HepG2 (cell line): ENCODE measurements around the gene CLEC4D. TPM values are rescaled to one million over a fixed set of nuclear protein-coding genes. Genes with fewer than 3 reads are reported as not detected.

Experiments
- ATAC-seq: fragments of 200-7000 bp; cut with Tn5 transposase; 3 replicates; pipeline ENCODE4 v1.9.1; 2020; ENCODE audit warnings: mild to moderate bottlenecking, moderate library complexity
- BruUV-seq: library from RNA; stranded (reverse); fragments of 400-500 nt; replicated peaks from 2 replicates; lab custom pipeline; 2021; lab: Mats Ljungman, UMichigan
- CTCF ChIA-PET: fragments of 300-600 bp; formaldehyde crosslinking; extraction: SDS; loops from one replicate; lab custom pipeline; 2021; ENCODE audit warnings: low total read pairs, inconsistent platforms, low intra/inter-chr PET ratio; lab: Yijun Ruan, JAX
- POLR2A ChIA-PET: fragments of 350-600 bp; sonication (Branson Sonifier 250); formaldehyde crosslinking; loops from one replicate; lab custom pipeline; 2020; ENCODE audit warnings: antibody characterized with exemption, inconsistent platforms; lab: Yijun Ruan, JAX
- DNase-seq: peaks from one replicate; pipeline ENCODE4 v3.0.0-alpha.2; 2015; ENCODE audit warnings: low spot score
- FAIRE-seq: peaks from 3 replicates; lab custom pipeline; 2011; peaks lifted over from hg19 to GRCh38; lab: Jason Lieb, UNC
- H2AFZ ChIP-seq: one replicate; pipeline ENCODE4 v1.6.1; 2011; ENCODE audit warnings: low read length, inconsistent platforms
- H3K27ac ChIP-seq: fragments of 300-600 bp; 3 replicates; pipeline ENCODE4 v1.8.0; 2011; ENCODE audit warnings: mixed run types, mild to moderate bottlenecking, mixed read lengths, low read length, inconsistent platforms; ENCODE audit not compliant: insufficient read depth; ENCODE audit errors: extremely low read length
- H3K27me3 ChIP-seq, 2 experiments: fragments of 200-600 bp in 1 of 2; 2 replicates in 1 of 2; 3 replicates in 1 of 2; pipeline versions ENCODE4 v1.6.0 to v1.8.0; 2011; ENCODE audit warnings: low read length in 2 of 2, mild to moderate bottlenecking in 2 of 2, moderate library complexity in 2 of 2, inconsistent platforms in 1 of 2; ENCODE audit not compliant: insufficient read depth in 2 of 2, control insufficient read depth in 1 of 2
- H3K36me3 ChIP-seq, 2 experiments: fragments of 200-600 bp in 1 of 2; replicated peaks in 1 of 2; 2 replicates in 1 of 2; 3 replicates in 1 of 2; pipeline versions ENCODE4 v1.5.1 to v1.8.0; 2011; ENCODE audit warnings: low read length in 2 of 2, inconsistent platforms in 1 of 2; ENCODE audit not compliant: insufficient read depth in 2 of 2, control insufficient read depth in 1 of 2
- H3K4me1 ChIP-seq: 2 replicates; pipeline ENCODE4 v1.5.1; 2012; ENCODE audit warnings: low read length, inconsistent platforms; ENCODE audit not compliant: insufficient read depth
- H3K4me2 ChIP-seq: 2 replicates; pipeline ENCODE4 v1.6.0; 2011; ENCODE audit warnings: low read depth, low read length, inconsistent platforms
- H3K4me3 ChIP-seq, 3 experiments: fragments of 200-600 bp in 1 of 3; sonication (generic), shearing (Covaris generic) in 1 of 3; replicated peaks in 1 of 3; 2 replicates each; pipeline ENCODE4 v1.5.1; 2011 to 2016; ENCODE audit warnings: low read length in 3 of 3, inconsistent platforms in 2 of 3, low read depth in 2 of 3, mild to moderate bottlenecking in 2 of 3, control low read depth in 1 of 3, mixed read lengths in 1 of 3; ENCODE audit not compliant: insufficient read depth in 1 of 3
- H3K79me2 ChIP-seq: one replicate; pipeline ENCODE4 v1.6.1; 2011; ENCODE audit warnings: low read length, inconsistent platforms; ENCODE audit not compliant: insufficient read depth
- H3K9ac ChIP-seq: 2 replicates; pipeline ENCODE4 v1.6.0; 2011; ENCODE audit warnings: mild to moderate bottlenecking, low read depth, low read length, inconsistent platforms; ENCODE audit not compliant: insufficient read depth
- H3K9me3 ChIP-seq: 2 replicates; pipeline ENCODE4 v1.5.1; 2012; ENCODE audit warnings: mild to moderate bottlenecking, low read length
- H4K20me1 ChIP-seq: 2 replicates; pipeline ENCODE4 v1.6.0; 2011; ENCODE audit warnings: inconsistent platforms, mild to moderate bottlenecking, low read length, moderate library complexity; ENCODE audit not compliant: insufficient read depth
- CCDC6 ChIP-seq: sonication (generic); formaldehyde crosslinking; IDR thresholded peaks from 2 replicates; pipeline ENCODE4 v1.8.1; 2022; ENCODE audit warnings: mild to moderate bottlenecking, missing genetic modification reagents, moderate library complexity
- SRSF9 ChIP-seq: fragments of 200-400 bp; formaldehyde crosslinking; IDR thresholded peaks from 2 replicates; pipeline ENCODE4 v1.6.1; 2018; ENCODE audit warnings: borderline replicate concordance, mild to moderate bottlenecking, low read depth, low read length; ENCODE audit not compliant: insufficient read depth, poor library complexity, severe bottlenecking
- ZNF142 ChIP-seq: sonication (generic); formaldehyde crosslinking; IDR thresholded peaks from 2 replicates; pipeline ENCODE4 v1.4.0; 2020; ENCODE audit warnings: missing genetic modification reagents
- ZNF580 ChIP-seq: IDR thresholded peaks from 2 replicates; pipeline ENCODE4 v1.6.1; 2016; ENCODE audit warnings: low read depth, borderline replicate concordance
- WGBS: methylation state at CpG from one replicate; pipeline ENCODE4 v1.1.6; 2017; ENCODE audit warnings: low lambda C conversion rate; 5-methylcytosine and 5-hydroxymethylcytosine counted together
- in situ Hi-C: cut with HindIII; loops from 2 replicates; pipeline ENCODE4 v1.10.0; 2017; ENCODE audit warnings: low pct_unique_long_range_greater_than_20kb; ENCODE audit not compliant: extremely low pct_ligation_motif_present
- intact Hi-C: fragments of 100-400 bp; cut with micrococcal nuclease; formaldehyde crosslinking; loops from one replicate; pipeline ENCODE4 v1.10.0; 2022; ENCODE audit not compliant: unreplicated experiment
- polyA plus RNA-seq, 8 experiments: library from polyadenylated mRNA; depleted of rRNA in 3 of 8; stranded (reverse) in 7 of 8; unstranded in 1 of 8; fragments of >200 nt; fragmentation: Illumina TruSeq in 4 of 8; extraction: Trizol in 4 of 8; gene quantifications; 2 replicates each; pipeline versions ENCODE4 v1.2.1 to v1.2.3, GENCODE V29; 2011 to 2016; ENCODE audit warnings: low read depth in 4 of 8, missing spikeins in 1 of 8, mixed read lengths in 1 of 8; ENCODE audit not compliant: insufficient read depth in 1 of 8
- total RNA-seq, 5 experiments: library from RNA; depleted of rRNA; stranded (reverse); fragments of >200 nt; fragmentation: Illumina TruSeq; extraction: Trizol; gene quantifications; 2 replicates each; pipeline ENCODE4 v1.2.3, GENCODE V29; 2016; ENCODE audit warnings: low read depth in 1 of 5
- TF ChIP-seq, protein P1 (sequence below): IDR thresholded peaks from 2 replicates; pipeline ENCODE4 v1.6.1; 2016; ENCODE audit warnings: low read depth, control low read depth

Gene CLEC4D
- total and polyA plus RNA-seq, 2 of the 13 experiments (the other 11 are each of a cell fraction or from before 2014, with no cell fraction given) = not detected

GRCh38 chr12:8563356-8563755 is 50.1 kb downstream of the CLEC4D start:
- Histone ChIP-seq H3K4me2 (no peak overlapping the region), H3K27ac (no peak overlapping the region), H3K4me3 (no peak overlapping the region), H3K9me3 (no peaks in the 10 kb centered on the region), H3K27me3 (peaks cover 0 to 7% of the 10 kb centered on the region in 2 experiments; a peak in 1 of 5 replicates), H4K20me1 (no peaks in the 10 kb centered on the region), H2AFZ (no peak overlapping the region), H3K79me2 (no peaks in the 10 kb centered on the region), H3K36me3 (no peaks in the 10 kb centered on the region), H3K4me1 (no peaks in the 10 kb centered on the region), H3K9ac (no peak overlapping the region)
- in situ Hi-C loops = no loop called here
- FAIRE-seq (no peak), ATAC-seq (no peak), DNase-seq (no peak)
- no peak for TF ChIP-seq ZNF142
- no peak for TF ChIP-seq ZNF580 (CRISPR knock-in tag)
- no peak for TF ChIP-seq CCDC6 (CRISPR knock-in tag)
- TF ChIP-seq SRSF9 = no peak
- TF ChIP-seq, protein P1, sequence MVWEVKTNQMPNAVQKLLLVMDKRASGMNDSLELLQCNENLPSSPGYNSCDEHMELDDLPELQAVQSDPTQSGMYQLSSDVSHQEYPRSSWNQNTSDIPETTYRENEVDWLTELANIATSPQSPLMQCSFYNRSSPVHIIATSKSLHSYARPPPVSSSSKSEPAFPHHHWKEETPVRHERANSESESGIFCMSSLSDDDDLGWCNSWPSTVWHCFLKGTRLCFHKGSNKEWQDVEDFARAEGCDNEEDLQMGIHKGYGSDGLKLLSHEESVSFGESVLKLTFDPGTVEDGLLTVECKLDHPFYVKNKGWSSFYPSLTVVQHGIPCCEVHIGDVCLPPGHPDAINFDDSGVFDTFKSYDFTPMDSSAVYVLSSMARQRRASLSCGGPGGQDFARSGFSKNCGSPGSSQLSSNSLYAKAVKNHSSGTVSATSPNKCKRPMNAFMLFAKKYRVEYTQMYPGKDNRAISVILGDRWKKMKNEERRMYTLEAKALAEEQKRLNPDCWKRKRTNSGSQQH (CRISPR knock-in tag) = no peak
- ChIA-PET CTCF (no interaction called here), POLR2A (no interaction called here)
- WGBS = 20% methylated on average over 3 of the region's 3 CpGs
- no TSS peak for BruUV-seq
- intact Hi-C loops = no loop called here
